ENCODE results near the gene TINAGL1. TPM values are rescaled to one million over a fixed set of nuclear protein-coding genes. Genes with fewer than 3 reads are reported as not detected.

The TINAGL1 gene
- polyA plus RNA-seq, 1 donor = 29.9 TPM

- no peak for DNase-seq
Observed at GRCh38 chr1:31627930-31628559, 51.7 kb downstream of the TINAGL1 start.

GRCh38 chr1:31628931-31629556, 52.7 kb downstream of the TINAGL1 start:
- DNase-seq = no peak

DNA sequence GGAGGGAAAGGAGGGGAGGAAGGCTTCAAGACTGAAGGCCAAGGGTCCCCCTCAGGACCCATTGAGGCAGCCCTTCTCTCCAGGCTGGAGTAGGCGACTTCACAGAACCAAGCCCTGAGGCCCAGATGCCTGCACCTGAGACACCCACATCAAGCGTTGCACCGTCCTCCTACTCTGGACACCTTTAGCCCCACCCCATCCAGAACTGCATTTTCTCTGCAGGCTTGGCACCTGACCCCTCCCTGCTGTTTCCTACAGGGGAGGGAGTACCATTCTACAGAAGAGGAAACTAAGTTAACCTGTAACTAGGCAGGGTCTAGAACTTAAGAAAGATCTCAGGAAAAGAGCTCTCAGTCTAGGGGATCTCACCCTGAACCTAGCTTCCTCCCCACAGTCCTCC, 56.3 kb downstream of the TINAGL1 start:
- no peak for DNase-seq

DNA sequence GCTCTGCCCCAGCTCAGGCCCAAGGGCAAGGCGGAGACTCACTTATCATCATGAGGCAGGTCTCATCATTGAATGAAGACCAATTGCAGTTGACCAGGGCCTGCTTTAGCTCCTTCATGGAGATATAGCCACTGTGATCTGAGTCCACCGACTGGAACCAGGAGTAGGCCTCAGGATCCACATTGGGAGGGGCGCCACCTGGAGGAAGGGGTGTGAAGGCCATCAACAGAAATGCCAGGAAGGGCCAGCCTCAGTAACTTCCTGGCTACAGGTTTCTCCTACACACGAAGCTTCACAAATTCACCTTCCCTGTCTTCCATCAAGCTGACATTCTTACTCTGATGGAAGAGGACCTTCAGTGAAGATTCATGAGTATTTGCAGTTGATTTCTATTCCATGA, 56.8 kb downstream of the TINAGL1 start:
- no peak for DNase-seq

Other genes with a start within 250 kb of the TINAGL1 start
- gene FABP3, start 203.4 kb upstream of the TINAGL1 start, polyA plus RNA-seq (ENCODE audit: insufficient read length) = 134 TPM
- 45.1 TPM for gene SERINC2, start 163.3 kb upstream of the TINAGL1 start, polyA plus RNA-seq (ENCODE audit: insufficient read length)
- gene HCRTR1, start 41.2 kb downstream of the TINAGL1 start, polyA plus RNA-seq (ENCODE audit: insufficient read length) = 0.23 TPM
- 38.3 TPM for gene PEF1, start 68.4 kb downstream of the TINAGL1 start, polyA plus RNA-seq (ENCODE audit: insufficient read length)
- 121 TPM for gene COL16A1, start 127.5 kb downstream of the TINAGL1 start, polyA plus RNA-seq (ENCODE audit: insufficient read length)
- 17.6 TPM for gene ADGRB2, start 187.8 kb downstream of the TINAGL1 start, polyA plus RNA-seq (ENCODE audit: insufficient read length)
- 0.52 TPM for gene SPOCD1, start 239.5 kb downstream of the TINAGL1 start, polyA plus RNA-seq (ENCODE audit: insufficient read length)

Data from hindlimb muscle (tissue), 1 donor.